Stimulated activated CD4-positive, alpha-beta T cell treated with anti-CD3 and anti-CD28 coated beads, Interleukin-15, amount 100 ng/mL, for 1 hour (primary cell): ENCODE results near the gene TMEM175.

Source experiments
- DNase-seq, 2 donors: peaks; one replicate each; pipeline ENCODE4 v3.0.0-alpha.2; 2020; ENCODE audit warnings: low read depth in 1 of 2, low spot score in 1 of 2

TMEM175 gene

GRCh38 chr4:958314-958665 lies 26.0 kb downstream of the TMEM175 start:
- DNase-seq, result no peak

GRCh38 chr4:958696-959337 lies 26.6 kb downstream of the TMEM175 start:
- no peak for DNase-seq

GRCh38 chr4:959338-960139 lies 27.3 kb downstream of the TMEM175 start:
- no peak for DNase-seq

GRCh38 chr4:960140-960635 lies 27.9 kb downstream of the TMEM175 start:
- DNase-seq, result no peak

DNA sequence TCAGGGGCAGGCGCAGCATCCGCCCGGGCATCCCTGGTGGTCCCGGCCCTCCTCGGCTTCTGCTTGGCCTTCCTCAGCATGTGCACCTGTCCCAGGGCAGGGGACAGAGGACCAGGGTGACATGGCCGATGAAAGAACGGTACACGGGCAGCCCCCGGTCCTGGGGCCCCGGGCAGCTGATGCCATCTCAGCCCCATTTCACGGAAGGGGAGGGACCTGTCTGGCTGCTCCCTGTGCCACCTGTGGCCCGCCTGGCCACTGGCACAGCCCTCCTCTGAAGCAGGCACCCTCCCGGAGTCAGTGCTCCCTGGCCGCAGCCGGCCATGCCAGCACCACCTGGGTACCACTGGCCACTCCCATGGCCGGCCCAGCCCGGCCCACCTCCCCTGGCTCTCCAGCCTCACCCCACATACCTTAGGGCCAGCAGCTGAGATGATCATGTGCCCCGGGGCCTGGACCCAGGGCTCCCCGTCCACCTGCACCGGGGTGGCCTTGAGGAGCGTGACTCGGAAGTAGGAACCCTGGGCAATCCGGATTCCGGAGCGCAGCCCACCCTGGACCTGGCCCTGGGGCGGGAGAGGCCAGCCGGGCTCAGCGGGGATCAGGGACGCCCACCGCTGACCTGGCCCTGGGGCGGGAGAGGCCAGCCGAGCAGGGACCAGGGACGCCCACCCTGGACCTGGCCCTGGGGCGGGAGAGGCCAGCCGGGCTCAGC lies 28.5 kb downstream of the TMEM175 start:
- DNase-seq, result no peak

- no peak for DNase-seq
Observed at GRCh38 chr4:961351-962230, 29.3 kb downstream of the TMEM175 start.

DNA sequence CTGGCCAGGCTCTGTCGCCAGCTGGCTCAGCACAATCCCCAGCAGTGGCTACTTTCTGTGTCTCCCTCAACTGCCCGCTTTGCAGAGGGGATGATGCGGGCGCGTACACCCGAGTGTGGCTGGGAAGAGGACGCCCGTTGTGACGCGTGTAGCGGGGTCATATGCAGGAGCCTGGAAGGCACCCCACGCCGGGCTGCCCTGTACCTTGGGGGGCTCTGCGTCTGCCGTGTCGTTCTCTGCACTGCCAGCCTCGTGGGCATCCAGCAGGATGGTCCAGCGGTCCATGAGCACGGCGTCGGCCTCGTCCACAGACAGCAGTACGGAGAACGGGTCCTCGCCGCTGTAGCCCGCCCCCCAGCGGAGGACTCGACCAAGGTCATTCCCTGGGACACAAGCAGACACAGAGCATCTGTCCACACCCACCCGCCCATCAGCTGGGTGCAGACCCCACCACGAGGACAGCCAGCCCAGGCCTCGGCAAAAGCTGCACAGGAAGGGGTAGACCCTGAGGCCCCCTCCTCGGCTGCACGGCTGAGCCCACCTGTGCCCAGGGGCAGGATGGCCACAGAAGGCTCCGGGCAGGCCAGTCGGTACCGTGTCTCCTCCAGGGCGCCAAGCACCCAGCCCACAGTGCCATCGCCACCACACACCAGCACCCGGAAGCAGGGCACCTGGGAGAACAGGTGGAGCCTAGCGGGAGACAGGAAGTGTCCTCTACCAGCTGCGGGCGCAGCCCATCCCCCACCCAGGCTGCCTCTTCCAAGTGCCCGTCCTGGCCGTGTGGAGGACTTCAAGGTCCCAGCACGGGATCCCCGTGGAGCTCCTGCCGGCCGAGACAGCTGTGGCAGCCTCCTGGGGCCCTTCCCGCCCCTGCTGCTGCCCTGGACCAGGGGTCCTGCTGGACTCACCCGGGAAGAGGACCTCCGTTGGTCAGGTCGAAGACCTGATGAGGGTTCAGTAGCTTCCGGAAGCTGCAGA lies 30.3 kb downstream of the TMEM175 start:
- DNase-seq, result no peak

GRCh38 chr4:963276-964225 lies 31.3 kb downstream of the TMEM175 start:
- no peak for DNase-seq

GRCh38 chr4:964346-965025 lies 32.2 kb downstream of the TMEM175 start:
- no peak for DNase-seq

DNA sequence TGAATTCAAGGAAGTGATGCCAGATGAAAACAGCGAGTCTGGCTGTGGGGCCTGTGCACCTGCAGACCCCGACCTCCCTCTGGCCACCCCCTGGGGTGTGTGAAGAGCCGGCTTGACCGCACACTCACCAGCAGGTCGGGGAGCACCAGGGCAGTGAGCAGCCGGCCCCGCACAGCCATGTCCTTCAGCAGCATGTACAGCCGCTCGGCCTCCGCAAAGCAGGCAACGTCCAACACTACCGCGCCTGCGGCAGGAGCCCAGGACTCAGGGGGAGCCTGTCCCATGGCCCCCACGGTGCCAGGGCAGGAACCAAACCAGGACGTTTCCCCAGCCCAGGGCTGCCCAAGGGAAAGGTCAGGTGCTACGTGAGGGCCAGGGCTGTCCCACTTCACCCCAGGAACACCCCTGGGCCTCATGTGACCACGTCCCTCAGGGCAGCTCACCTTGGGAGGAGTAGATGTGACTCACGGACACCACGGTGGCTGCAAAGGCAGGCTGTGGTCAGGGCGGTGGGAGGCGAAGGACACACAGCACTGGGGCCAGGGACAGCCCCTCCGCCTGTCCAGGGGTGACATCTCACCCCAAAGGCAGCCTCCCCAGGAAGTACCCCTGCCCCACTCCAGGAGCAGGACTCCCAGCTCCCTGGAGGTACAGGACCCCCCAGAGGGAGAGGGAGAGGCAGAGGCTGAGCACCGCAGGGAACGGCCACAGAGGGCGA lies 32.9 kb downstream of the TMEM175 start:
- no peak for DNase-seq

- DNase-seq, result no peak
Observed at GRCh38 chr4:965766-966134, 33.5 kb downstream of the TMEM175 start.

DNA sequence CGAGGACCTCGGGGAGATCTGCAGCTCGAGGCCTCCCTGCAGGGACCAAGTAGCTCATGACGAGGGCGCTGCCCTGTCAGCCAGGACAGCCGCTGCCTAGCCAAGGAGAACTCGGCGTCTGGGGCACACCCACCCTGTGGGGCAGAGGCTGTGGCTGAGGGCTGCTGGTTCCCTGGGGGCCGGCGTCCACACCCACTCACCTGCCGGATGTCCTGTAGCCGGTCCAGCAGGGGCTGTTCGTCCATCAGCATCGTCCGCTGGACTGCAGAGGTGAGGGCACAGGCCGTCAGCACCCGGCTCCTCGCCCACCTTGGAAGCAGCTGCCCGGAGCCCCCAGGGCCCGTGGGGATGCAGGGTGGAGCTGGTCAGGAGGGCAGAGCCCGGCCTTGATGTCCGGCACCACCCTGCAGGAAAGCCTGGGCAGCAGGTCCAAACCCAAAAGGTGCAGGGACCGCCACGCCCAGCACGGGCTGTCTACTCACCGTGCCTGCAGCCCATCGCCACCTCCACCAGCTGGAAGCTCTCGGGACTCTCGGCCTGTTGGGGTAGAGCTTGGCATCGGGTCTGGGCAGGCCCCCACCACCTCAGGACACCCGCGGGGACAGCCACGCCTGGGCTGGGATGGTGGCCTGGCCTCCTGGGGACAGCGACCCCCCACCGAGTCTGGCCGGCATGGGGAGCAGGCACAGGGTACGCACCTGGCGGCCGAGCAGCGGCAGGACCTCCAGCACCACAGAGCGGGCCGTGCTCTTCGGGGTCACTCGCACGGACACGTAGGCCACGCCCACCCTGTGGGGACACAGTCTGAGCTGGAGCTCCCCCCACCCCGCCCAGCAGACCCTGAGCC lies 34.2 kb downstream of the TMEM175 start:
- DNase-seq, result no peak

DNA sequence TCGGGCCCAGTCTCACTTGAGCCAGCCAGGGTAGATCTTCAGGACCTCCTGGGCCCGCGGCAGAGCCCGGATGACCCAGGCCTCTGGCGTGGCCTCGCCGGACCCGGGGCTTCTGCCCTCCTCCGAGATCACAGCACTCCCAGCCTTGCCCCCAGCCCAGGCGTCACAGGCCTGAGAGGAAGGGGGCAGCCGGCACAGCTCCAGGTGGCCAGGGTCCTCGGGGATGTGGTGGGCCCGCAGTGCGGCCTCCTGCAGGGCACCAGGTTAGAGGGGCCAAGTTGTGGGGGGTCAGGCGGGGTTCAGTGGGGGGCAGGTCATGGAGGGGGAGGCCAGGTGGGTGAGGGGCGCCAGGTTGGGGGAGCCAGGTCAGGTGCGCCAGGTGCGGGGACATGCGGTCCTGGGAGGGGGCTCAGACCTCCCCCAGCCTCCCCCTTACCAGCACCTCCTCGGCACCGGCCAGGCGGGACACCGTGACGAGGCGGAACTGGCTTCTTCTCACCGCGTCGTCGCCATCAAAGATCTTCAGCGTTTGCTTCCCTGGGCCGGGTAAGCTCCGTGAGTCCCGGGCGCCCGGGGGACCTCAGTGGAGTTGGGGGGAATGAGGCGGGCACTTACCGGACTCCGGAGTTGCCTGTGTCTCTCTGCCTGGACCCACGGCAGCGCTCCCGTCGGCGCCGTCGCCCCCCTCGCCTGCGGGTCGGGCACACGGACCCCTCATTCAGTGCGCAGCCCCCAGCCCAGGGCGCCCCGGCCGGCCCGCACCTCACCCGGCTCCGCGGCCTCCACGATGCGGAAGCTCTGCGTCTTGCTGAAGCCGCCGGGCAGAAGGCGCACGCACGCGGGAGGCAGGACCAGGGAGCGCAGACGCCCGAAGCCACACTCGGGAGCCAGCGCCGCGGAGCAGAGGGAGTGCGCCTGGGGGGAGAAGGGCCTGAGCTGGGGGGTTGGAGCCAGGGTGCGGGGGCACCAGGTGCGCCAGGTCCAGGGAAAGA lies 35.1 kb downstream of the TMEM175 start:
- no peak for DNase-seq

GRCh38 chr4:968221-968620 lies 36.0 kb downstream of the TMEM175 start:
- DNase-seq, result no peak

DNA sequence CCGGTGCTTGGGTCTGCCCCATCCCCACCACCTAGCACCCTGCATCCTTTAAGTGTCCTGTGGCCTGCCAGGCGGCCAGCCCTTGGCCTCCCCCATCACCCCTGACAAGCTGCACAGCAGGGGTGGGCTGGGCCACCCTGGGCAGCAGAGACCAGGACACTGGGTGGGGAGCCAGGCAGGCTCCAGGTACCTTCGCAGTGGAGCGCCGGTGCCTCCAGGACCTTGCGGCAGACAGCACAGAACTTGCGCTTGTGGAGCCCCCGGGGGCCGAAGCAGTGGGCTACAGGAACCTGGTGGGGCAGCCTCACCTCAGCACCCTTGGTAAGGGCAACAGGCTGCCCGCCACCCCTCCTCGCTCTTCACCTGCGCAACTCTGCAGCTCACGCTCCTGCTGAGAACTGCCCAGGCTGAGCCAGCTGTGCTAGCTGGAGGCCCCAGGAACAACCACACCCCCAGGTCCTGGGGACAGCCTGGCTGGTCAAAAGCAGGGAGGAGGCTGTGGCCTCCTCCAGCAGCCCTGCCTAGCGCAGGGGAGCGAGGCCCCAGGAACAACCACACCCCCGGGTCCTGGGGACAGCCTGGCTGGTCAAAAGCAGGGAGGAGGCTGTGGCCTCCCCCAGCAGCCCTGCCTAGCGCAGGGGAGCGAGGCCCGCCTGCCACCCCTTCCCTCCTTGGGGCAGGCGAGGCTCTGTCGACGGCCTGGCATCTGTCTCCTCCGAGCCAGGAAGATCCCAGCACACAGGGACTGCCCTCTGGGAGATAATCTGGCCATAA lies 36.5 kb downstream of the TMEM175 start:
- no peak for DNase-seq
